ENCODE data around the gene PARP2.

Gene PARP2, protein sequence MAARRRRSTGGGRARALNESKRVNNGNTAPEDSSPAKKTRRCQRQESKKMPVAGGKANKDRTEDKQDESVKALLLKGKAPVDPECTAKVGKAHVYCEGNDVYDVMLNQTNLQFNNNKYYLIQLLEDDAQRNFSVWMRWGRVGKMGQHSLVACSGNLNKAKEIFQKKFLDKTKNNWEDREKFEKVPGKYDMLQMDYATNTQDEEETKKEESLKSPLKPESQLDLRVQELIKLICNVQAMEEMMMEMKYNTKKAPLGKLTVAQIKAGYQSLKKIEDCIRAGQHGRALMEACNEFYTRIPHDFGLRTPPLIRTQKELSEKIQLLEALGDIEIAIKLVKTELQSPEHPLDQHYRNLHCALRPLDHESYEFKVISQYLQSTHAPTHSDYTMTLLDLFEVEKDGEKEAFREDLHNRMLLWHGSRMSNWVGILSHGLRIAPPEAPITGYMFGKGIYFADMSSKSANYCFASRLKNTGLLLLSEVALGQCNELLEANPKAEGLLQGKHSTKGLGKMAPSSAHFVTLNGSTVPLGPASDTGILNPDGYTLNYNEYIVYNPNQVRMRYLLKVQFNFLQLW

DNA sequence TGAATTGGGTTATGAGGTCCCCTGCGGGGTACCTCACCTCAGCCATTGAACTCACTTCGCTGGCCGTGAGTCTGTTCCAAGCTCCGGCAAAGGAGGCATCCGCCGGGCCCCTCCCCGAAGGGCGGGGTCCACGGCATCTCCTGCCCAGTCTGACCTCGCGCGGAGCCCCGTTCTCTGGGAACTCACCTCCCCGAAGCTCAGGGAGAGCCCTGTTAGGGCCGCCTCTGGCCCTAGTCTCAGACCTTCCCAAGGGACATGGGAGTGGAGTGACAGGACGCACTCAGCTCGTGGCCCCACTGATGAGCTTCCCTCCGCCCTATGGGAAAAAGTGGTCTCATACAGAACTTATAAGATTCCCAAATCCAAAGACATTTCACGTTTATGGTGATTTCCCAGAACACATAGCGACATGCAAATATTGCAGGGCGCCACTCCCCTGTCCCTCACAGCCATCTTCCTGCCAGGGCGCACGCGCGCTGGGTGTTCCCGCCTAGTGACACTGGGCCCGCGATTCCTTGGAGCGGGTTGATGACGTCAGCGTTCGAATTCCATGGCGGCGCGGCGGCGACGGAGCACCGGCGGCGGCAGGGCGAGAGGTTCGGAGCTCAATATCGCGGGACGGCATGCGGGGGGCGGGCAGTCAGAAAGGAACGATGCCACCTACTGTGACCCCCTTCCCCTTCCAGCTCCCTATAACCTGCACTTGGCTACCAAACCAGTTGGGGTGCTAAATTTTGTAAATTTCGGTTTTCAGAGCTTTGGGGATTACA lies at the start of gene PARP2:
Gene PARP2 (plus strand): TSS at position 544 of the 770 bp plus-strand sequence. CDS start 7 bp downstream, at position 551.
- Histone ChIP-seq H3K4me3 (ENCODE audit: low read length in 2 of 2) (peak within 1 kb of the TSS; percentile 90 to 98), H3K27me3 (ENCODE audit: control insufficient read depth in 1 of 2, insufficient read depth in 2 of 2, low read length in 2 of 2) (no peaks in the 10 kb centered on the region), H3K27ac (ENCODE audit: low read length) (peak within 1 kb of the TSS; percentile 90), H3K4me1 (ENCODE audit: control insufficient read depth, insufficient read depth, low read length) (no peaks in the 10 kb centered on the region), H3K9me3 (ENCODE audit: control insufficient read depth in 2 of 2, low read length in 2 of 2) (no peaks in the 10 kb centered on the region), H3K9ac (ENCODE audit: low read length in 2 of 2) (peak within 1 kb of the TSS; percentile 98 to 99), H3K36me3 (ENCODE audit: control insufficient read depth in 2 of 2, insufficient read depth in 2 of 2, low read length in 2 of 2) (peaks cover 10 to 18% of the 10 kb centered on the region in 2 donors)

DNA sequence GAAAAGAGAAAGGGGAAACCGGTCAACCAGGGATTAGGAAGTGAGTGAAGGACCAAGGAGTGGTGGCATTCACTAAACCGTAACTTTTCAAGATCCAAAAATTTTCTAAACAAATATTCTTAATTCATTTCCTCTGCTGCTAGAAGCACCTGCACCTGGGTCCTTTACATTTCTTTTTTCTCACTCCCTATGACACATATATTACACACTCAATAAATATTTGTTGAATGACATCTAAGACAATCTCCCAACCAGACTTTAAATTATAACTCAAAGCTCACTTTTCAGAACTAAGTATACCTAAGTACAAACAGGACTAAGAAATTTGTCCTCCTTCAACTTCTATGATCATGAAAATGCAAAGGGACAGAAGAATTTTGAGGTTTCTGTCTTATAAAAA lies 48.8 kb upstream of the PARP2 start:
- Histone ChIP-seq H3K27me3 (ENCODE audit: control insufficient read depth in 1 of 2, insufficient read depth in 2 of 2, low read length in 2 of 2) (no peaks in the 10 kb centered on the region), H3K9ac (ENCODE audit: low read length in 2 of 2) (no peak overlapping the region), H3K9me3 (ENCODE audit: control insufficient read depth in 2 of 2, low read length in 2 of 2) (no peaks in the 10 kb centered on the region), H3K36me3 (ENCODE audit: control insufficient read depth in 2 of 2, insufficient read depth in 2 of 2, low read length in 2 of 2) (peaks cover 46 to 59% of the 10 kb centered on the region in 2 donors), H3K4me3 (ENCODE audit: low read length in 2 of 2) (no peak overlapping the region), H3K4me1 (ENCODE audit: control insufficient read depth, insufficient read depth, low read length) (no peaks in the 10 kb centered on the region), H3K27ac (ENCODE audit: low read length) (no peak overlapping the region)

DNA sequence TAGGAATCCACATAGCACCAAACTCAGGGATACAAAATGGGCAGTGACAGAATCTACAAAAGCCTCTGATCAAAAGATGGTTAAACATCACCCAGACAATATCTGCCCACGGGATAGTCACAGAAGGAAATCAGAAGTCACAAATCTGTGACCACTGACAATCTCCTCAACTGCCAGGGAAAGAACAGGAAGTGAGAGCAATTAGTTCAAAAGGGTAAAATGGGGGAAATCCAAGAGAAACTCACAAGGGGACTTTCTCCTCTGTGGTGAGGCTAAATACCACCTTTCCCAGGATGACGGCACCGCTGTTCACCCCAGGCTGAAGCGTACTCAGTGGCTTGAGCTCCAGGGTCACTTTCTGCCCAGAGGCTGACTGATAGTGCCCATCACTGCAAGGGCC lies 48.4 kb upstream of the PARP2 start:
- Histone ChIP-seq H3K4me3 (ENCODE audit: low read length in 2 of 2) (no peak overlapping the region), H3K27me3 (ENCODE audit: control insufficient read depth in 1 of 2, insufficient read depth in 2 of 2, low read length in 2 of 2) (no peaks in the 10 kb centered on the region), H3K9me3 (ENCODE audit: control insufficient read depth in 2 of 2, low read length in 2 of 2) (no peaks in the 10 kb centered on the region), H3K36me3 (ENCODE audit: control insufficient read depth in 2 of 2, insufficient read depth in 2 of 2, low read length in 2 of 2) (peaks cover 46 to 56% of the 10 kb centered on the region in 2 donors), H3K27ac (ENCODE audit: low read length) (no peak overlapping the region), H3K4me1 (ENCODE audit: control insufficient read depth, insufficient read depth, low read length) (no peaks in the 10 kb centered on the region), H3K9ac (ENCODE audit: low read length in 2 of 2) (no peak overlapping the region)

DNA sequence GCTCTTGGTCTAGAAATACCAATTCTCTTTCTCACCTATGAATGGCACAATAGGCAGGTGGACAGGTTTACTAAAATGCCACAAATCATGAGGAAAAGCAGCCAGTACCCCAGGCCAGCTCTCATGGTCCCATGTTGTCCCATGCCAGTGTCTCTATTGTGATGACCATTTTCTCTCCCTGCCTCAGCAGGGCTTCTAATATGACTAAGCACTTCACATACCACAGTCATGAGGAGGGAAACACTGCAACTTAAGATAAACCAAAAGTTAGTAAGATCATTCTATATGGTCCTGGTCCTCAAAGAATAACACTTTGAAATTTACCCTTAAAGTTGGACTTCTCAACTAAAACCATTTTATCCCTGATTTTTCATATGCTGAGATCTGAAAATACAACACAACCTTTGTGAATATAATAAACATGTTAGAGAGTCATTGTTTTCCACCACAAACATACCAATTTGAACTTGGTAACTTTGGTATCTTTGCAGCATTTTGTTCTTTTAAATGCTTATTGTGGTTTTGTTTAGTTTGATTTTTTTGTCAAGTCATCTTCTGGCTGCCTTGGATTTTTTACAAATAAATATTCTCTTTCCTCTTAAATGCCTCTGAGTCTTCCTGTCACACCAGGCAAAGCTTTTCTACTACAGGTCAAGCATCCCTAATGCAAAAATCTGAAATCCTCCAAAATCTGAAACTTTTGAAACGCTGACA lies 41.2 kb upstream of the PARP2 start:
- no peak overlapping the region for H3K27ac ChIP-seq (ENCODE audit: low read length)
- H3K36me3 ChIP-seq (ENCODE audit: control insufficient read depth in 2 of 2, insufficient read depth in 2 of 2, low read length in 2 of 2): peaks cover 16 to 26% of the 10 kb centered on the region in 2 donors
- no peak overlapping the region for H3K4me3 ChIP-seq (ENCODE audit: low read length in 2 of 2)
- H3K9me3 ChIP-seq (ENCODE audit: control insufficient read depth in 2 of 2, low read length in 2 of 2): no peaks in the 10 kb centered on the region
- no peaks in the 10 kb centered on the region for H3K27me3 ChIP-seq (ENCODE audit: control insufficient read depth in 1 of 2, insufficient read depth in 2 of 2, low read length in 2 of 2)
- H3K9ac ChIP-seq (ENCODE audit: low read length in 2 of 2): no peak overlapping the region
- peaks cover 6% of the 10 kb centered on the region for H3K4me1 ChIP-seq (ENCODE audit: control insufficient read depth, insufficient read depth, low read length)

DNA sequence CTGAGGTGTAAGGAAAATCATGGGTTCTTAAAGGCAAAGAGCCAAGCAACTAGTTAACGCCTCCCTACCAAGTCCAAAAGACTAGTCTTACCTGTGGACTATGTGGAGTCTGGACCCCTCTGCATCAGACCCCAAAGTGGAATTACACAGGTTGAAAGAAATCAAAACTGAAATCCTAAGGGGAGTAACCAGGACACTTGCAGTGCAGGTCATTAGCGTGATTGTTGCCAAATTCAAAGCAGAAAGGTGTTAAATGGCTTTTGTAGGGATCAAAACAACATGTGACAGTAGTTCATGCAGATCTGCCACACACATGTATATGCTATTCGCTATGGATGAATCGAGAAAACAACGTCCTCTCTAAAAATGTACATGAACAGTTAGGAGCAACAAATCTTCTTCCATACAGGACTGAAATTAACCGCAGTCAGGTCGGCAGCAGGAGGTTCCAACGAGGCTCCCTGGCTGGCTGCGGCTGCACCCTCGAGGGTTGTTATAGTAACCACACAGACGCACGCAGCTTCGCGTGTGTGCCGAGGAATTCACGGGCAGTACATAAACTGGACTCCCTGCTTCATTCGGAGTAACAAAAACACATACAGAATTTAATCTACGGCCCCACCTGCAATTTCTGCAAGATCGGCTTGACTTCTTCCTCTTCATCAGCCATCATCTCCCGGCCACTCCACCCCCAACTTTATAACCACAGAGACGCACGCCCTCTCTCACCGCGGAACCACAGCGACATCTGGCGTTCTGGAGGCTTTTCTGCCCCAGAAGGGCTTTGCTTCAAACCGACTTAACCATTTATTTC lies 38.0 kb upstream of the PARP2 start, which contains the start of gene TTC5:
Gene TTC5 (minus strand): TSS at position 687 of the 814 bp plus-strand sequence. CDS start 14 bp downstream, at position 673.
- Histone ChIP-seq H3K27me3 (ENCODE audit: control insufficient read depth in 1 of 2, insufficient read depth in 2 of 2, low read length in 2 of 2) (no peaks in the 10 kb centered on the region), H3K9ac (ENCODE audit: low read length in 2 of 2) (peak within 1 kb of the TSS; percentile 28 to 78), H3K36me3 (ENCODE audit: control insufficient read depth in 2 of 2, insufficient read depth in 2 of 2, low read length in 2 of 2) (peaks cover 2 to 7% of the 10 kb centered on the region in 2 donors), H3K27ac (ENCODE audit: low read length) (peak within 1 kb of the TSS; percentile 20), H3K4me1 (ENCODE audit: control insufficient read depth, insufficient read depth, low read length) (peaks cover 6% of the 10 kb centered on the region), H3K4me3 (ENCODE audit: low read length in 2 of 2) (peak within 1 kb of the TSS; percentile 74 to 95), H3K9me3 (ENCODE audit: control insufficient read depth in 2 of 2, low read length in 2 of 2) (no peaks in the 10 kb centered on the region)

DNA sequence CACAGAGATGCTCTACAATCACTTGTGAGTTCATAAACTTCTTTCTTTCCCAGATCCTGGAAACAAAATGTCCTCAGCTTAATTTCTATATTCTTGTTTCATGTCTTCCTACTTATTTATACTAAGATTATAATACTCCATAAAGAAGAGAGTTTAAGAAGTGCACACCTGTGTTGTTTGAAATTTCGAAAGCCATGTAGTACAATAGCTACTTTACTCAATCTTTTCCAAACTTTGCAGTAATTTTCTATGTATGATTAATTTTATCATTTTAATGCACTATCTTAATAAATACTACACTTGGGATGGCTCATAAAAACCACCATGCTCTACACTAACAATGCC lies 37.4 kb upstream of the PARP2 start:
- peaks cover 0 to 5% of the 10 kb centered on the region in 2 donors for H3K36me3 ChIP-seq (ENCODE audit: control insufficient read depth in 2 of 2, insufficient read depth in 2 of 2, low read length in 2 of 2)
- peak overlapping the region; percentile 74 to 95 for H3K4me3 ChIP-seq (ENCODE audit: low read length in 2 of 2)
- H3K4me1 ChIP-seq (ENCODE audit: control insufficient read depth, insufficient read depth, low read length): peaks cover 6% of the 10 kb centered on the region
- H3K27me3 ChIP-seq (ENCODE audit: control insufficient read depth in 1 of 2, insufficient read depth in 2 of 2, low read length in 2 of 2): no peaks in the 10 kb centered on the region
- no peak overlapping the region for H3K9ac ChIP-seq (ENCODE audit: low read length in 2 of 2)
- no peaks in the 10 kb centered on the region for H3K9me3 ChIP-seq (ENCODE audit: control insufficient read depth in 2 of 2, low read length in 2 of 2)
- H3K27ac ChIP-seq (ENCODE audit: low read length): no peak overlapping the region

DNA sequence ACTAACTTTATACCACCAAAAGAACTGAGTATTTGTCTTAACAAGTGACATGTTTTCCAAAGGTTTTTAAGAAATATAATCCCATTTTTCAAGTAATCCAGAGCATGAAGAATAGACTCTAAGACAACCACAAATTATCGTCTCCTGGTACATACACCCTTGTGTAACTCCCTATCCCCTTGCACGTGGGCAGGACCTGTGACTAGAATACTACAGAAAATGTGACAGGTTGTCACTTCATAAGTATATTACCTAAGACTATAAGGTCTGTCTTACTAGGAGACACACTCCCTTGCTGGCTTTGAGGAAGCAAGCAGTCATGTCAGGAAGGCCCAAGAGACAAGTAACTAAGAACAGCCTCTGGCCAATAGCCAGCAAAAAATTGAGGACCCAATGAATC lies 29.4 kb upstream of the PARP2 start:
- Histone ChIP-seq H3K36me3 (ENCODE audit: control insufficient read depth in 2 of 2, insufficient read depth in 2 of 2, low read length in 2 of 2) (peaks cover 26 to 35% of the 10 kb centered on the region in 2 donors), H3K9me3 (ENCODE audit: control insufficient read depth in 2 of 2, low read length in 2 of 2) (no peaks in the 10 kb centered on the region), H3K27me3 (ENCODE audit: control insufficient read depth in 1 of 2, insufficient read depth in 2 of 2, low read length in 2 of 2) (no peaks in the 10 kb centered on the region), H3K4me3 (ENCODE audit: low read length in 2 of 2) (no peak overlapping the region), H3K9ac (ENCODE audit: low read length in 2 of 2) (no peak overlapping the region), H3K4me1 (ENCODE audit: control insufficient read depth, insufficient read depth, low read length) (no peaks in the 10 kb centered on the region), H3K27ac (ENCODE audit: low read length) (no peak overlapping the region)

DNA sequence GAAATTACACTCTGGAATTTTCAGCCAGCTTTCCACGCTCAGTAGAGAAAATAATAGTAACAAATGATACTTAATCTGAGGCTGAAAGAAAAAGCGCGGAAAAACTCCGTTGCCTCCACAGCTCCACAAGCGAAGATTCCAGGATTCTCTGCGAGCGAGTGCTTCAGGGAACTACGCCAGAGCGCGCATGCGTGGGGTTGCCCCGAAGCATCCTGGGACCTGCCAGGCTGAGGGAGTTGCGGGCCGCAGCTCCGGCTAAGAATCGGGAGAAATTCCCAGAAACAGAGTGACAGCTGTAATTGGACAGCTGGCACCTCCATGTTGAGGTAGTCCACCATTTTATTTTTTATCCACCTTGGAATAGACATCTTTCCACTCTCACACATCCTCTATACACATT lies 25.7 kb upstream of the PARP2 start:
- Histone ChIP-seq H3K4me3 (ENCODE audit: low read length in 2 of 2) (no peak overlapping the region), H3K4me1 (ENCODE audit: control insufficient read depth, insufficient read depth, low read length) (no peaks in the 10 kb centered on the region), H3K9me3 (ENCODE audit: control insufficient read depth in 2 of 2, low read length in 2 of 2) (no peaks in the 10 kb centered on the region), H3K9ac (ENCODE audit: low read length in 2 of 2) (no peak overlapping the region), H3K27ac (ENCODE audit: low read length) (no peak overlapping the region), H3K36me3 (ENCODE audit: control insufficient read depth in 2 of 2, insufficient read depth in 2 of 2, low read length in 2 of 2) (peaks cover 31 to 34% of the 10 kb centered on the region in 2 donors), H3K27me3 (ENCODE audit: control insufficient read depth in 1 of 2, insufficient read depth in 2 of 2, low read length in 2 of 2) (no peaks in the 10 kb centered on the region)

DNA sequence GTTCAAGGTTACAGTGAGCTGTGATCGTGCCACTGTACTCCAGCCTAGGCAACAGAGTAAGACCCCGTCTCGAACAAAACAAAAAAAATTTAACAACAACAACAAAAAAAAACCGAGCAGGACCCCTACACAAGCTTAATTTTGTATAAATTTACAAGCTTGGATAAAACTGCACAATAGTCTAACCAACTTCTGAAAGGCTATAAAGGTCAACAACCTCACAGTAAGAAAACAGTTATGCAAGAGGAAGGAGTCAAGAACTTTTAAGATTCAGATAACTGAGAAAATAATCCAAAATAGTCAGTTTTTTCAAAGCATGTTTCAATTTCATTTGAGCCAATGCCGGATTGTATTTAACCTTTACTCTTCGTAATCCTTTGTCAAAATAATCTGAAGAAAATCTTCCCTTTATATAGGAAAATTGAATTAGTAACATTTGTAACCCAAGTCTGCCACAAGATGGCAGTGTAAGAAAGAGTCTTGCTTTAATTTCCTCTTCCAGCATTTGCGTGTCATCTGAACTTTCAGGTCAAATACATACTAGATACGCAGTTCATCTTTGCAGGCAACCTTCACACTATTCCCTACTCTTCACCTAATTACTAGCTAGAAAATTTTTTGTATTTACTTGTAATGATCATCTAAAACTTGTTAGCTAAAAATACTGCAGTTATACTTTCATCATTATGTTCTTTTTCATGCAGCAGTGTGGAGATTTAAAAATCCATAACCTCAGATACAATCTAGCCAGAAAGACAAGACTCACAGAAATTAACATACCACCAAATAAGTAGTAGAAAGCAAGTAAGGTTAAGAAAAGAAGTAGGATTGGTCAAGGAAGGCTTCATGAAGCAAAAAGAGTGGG lies 16.2 kb upstream of the PARP2 start:
- Histone ChIP-seq H3K4me3 (ENCODE audit: low read length in 2 of 2) (no peak overlapping the region), H3K27me3 (ENCODE audit: control insufficient read depth in 1 of 2, insufficient read depth in 2 of 2, low read length in 2 of 2) (no peaks in the 10 kb centered on the region), H3K36me3 (ENCODE audit: control insufficient read depth in 2 of 2, insufficient read depth in 2 of 2, low read length in 2 of 2) (peaks cover 9 to 15% of the 10 kb centered on the region in 2 donors), H3K27ac (ENCODE audit: low read length) (no peak overlapping the region), H3K9me3 (ENCODE audit: control insufficient read depth in 2 of 2, low read length in 2 of 2) (no peaks in the 10 kb centered on the region), H3K4me1 (ENCODE audit: control insufficient read depth, insufficient read depth, low read length) (no peaks in the 10 kb centered on the region), H3K9ac (ENCODE audit: low read length in 2 of 2) (no peak overlapping the region)

Measured in stomach smooth muscle (tissue), 2 donors.